ENCODE results near the gene OGT. TPM values are rescaled to one million over a fixed set of nuclear protein-coding genes. Genes with fewer than 3 reads are reported as not detected.

Gene OGT
- total RNA-seq, 1 donor from 2014 or later, result 146 TPM

- TF ChIP-seq CTCF (IDR thresholded peaks at IDR 0.05; ENCODE audit: unreplicated experiment), result no peak
- Mint-ChIP-seq H3K9me3 (ENCODE audit: low read depth) (peaks cover 4% of the 10 kb centered on the region), H3K27me3 (no peaks in the 10 kb centered on the region), H3K36me3 (ENCODE audit: insufficient read depth) (peaks cover 32% of the 10 kb centered on the region), H3K4me1 (ENCODE audit: low read depth) (no peaks in the 10 kb centered on the region), H3K27ac (no peak overlapping the region), H3K4me3 (ENCODE audit: low read depth) (no peak overlapping the region)
- DNase-seq (ENCODE audit: low spot score, unreplicated experiment), result no peak
Measured at GRCh38 chrX:71577682-71578081, 44.8 kb downstream of the OGT start.

GRCh38 chrX:71578253-71579135, 45.6 kb downstream of the OGT start, which contains the start of gene GCNA:
Gene GCNA, plus strand, starts transcription at chrX:71578437. Its CDS starts 2,385 bp downstream, at chrX:71580822.
- H3K27ac Mint-ChIP-seq, result no peak within 1 kb of the TSS
- peaks cover 29% of the 10 kb centered on the region for H3K36me3 Mint-ChIP-seq (ENCODE audit: insufficient read depth)
- no peaks in the 10 kb centered on the region for H3K27me3 Mint-ChIP-seq
- H3K4me1 Mint-ChIP-seq (ENCODE audit: low read depth), result peaks cover 1% of the 10 kb centered on the region
- TF ChIP-seq CTCF (IDR thresholded peaks at IDR 0.05; ENCODE audit: unreplicated experiment), result no peak
- peaks cover 6% of the 10 kb centered on the region for H3K9me3 Mint-ChIP-seq (ENCODE audit: low read depth)
- H3K4me3 Mint-ChIP-seq (ENCODE audit: low read depth), result no peak within 1 kb of the TSS
- no peak for DNase-seq (ENCODE audit: low spot score, unreplicated experiment)

GRCh38 chrX:71579136-71579989, 46.5 kb downstream of the OGT start:
- no peak for TF ChIP-seq CTCF (IDR thresholded peaks at IDR 0.05; ENCODE audit: unreplicated experiment)
- Mint-ChIP-seq H3K36me3 (ENCODE audit: insufficient read depth) (peaks cover 26% of the 10 kb centered on the region), H3K27me3 (no peaks in the 10 kb centered on the region), H3K9me3 (ENCODE audit: low read depth) (peaks cover 6% of the 10 kb centered on the region), H3K4me1 (ENCODE audit: low read depth) (peaks cover 1% of the 10 kb centered on the region), H3K4me3 (ENCODE audit: low read depth) (no peak overlapping the region), H3K27ac (peak overlapping the region; percentile 59)
- DNase-seq (ENCODE audit: low spot score, unreplicated experiment), result no peak

- no peak for DNase-seq (ENCODE audit: low spot score, unreplicated experiment)
- no peak overlapping the region for H3K4me3 Mint-ChIP-seq (ENCODE audit: low read depth)
- TF ChIP-seq CTCF (IDR thresholded peaks at IDR 0.05; ENCODE audit: unreplicated experiment), result no peak
- peak overlapping the region; percentile 59 for H3K27ac Mint-ChIP-seq
- H3K9me3 Mint-ChIP-seq (ENCODE audit: low read depth), result peaks cover 6% of the 10 kb centered on the region
- peaks cover 1% of the 10 kb centered on the region for H3K4me1 Mint-ChIP-seq (ENCODE audit: low read depth)
- no peaks in the 10 kb centered on the region for H3K27me3 Mint-ChIP-seq
- peaks cover 23% of the 10 kb centered on the region for H3K36me3 Mint-ChIP-seq (ENCODE audit: insufficient read depth)
Measured at GRCh38 chrX:71579990-71580380, 47.1 kb downstream of the OGT start.

- Mint-ChIP-seq H3K4me1 (ENCODE audit: low read depth) (peaks cover 3% of the 10 kb centered on the region), H3K9me3 (ENCODE audit: low read depth) (peaks cover 14% of the 10 kb centered on the region), H3K36me3 (ENCODE audit: insufficient read depth) (peaks cover 19% of the 10 kb centered on the region), H3K4me3 (ENCODE audit: low read depth) (no peak overlapping the region), H3K27ac (no peak overlapping the region), H3K27me3 (no peaks in the 10 kb centered on the region)
- TF ChIP-seq CTCF (IDR thresholded peaks at IDR 0.05; ENCODE audit: unreplicated experiment), result no peak
- no peak for DNase-seq (ENCODE audit: low spot score, unreplicated experiment)
Measured at GRCh38 chrX:71581210-71581609, 48.3 kb downstream of the OGT start.
